Hematopoietic multipotent progenitor cell treated with erythropoietin and hydrocortisone succinate and interleukin-3 and kit ligand, for 17 days (in vitro differentiated cells): ENCODE results near the gene FLT3LG.
"Not testable (repeated sequence)": the region's sequence is repeated elsewhere in the genome, so short reads cannot be mapped to it uniquely, and the experiment has no call there.

Experiments
- DNase-seq: peaks from one replicate; pipeline ENCODE4 v3.0.0-alpha.2; 2015; ENCODE audit warnings: low spot score

The FLT3LG gene

GRCh38 chr19:49461656-49462055 lies 12.4 kb upstream of the FLT3LG start:
- DNase-seq, result no peak

- DNase-seq, result no peak
These were observed 11.5 kb upstream of the FLT3LG start for GRCh38 chr19:49462492-49462891.

GRCh38 chr19:49463960-49464740 lies 9.9 kb upstream of the FLT3LG start:
- no peak for DNase-seq

- DNase-seq, result no peak
These were observed 8.6 kb upstream of the FLT3LG start for GRCh38 chr19:49465371-49465770.

GRCh38 chr19:49468199-49468598 lies 5.8 kb upstream of the FLT3LG start:
- no peak for DNase-seq

- DNase-seq, result peak; percentile 30
These were observed 5.1 kb upstream of the FLT3LG start for GRCh38 chr19:49468746-49469447.

GRCh38 chr19:49469828-49470614 lies 4.0 kb upstream of the FLT3LG start:
- DNase-seq, result peak; percentile 28

- DNase-seq, result no peak
These were observed 3.4 kb upstream of the FLT3LG start for GRCh38 chr19:49470615-49470978.

GRCh38 chr19:49472936-49473335 lies 1.1 kb upstream of the FLT3LG start:
- DNase-seq, result no peak

- DNase-seq, result not testable (repeated sequence)
These were observed 531 bp upstream of the FLT3LG start for GRCh38 chr19:49473501-49473867.

GRCh38 chr19:49474542-49474924 lies 518 bp downstream of the FLT3LG start:
- no peak for DNase-seq

GRCh38 chr19:49475191-49475917 lies 1.3 kb downstream of the FLT3LG start:
- DNase-seq, result no peak

GRCh38 chr19:49475995-49476880 lies 2.2 kb downstream of the FLT3LG start:
- DNase-seq, result peak; percentile 38

- no peak for DNase-seq
These were observed 6.1 kb downstream of the FLT3LG start for GRCh38 chr19:49479975-49480628.

- no peak for DNase-seq
These were observed 7.1 kb downstream of the FLT3LG start for GRCh38 chr19:49481020-49481683.

GRCh38 chr19:49486232-49486631 lies 12.2 kb downstream of the FLT3LG start:
- DNase-seq, result no peak

GRCh38 chr19:49486710-49487276 lies 12.8 kb downstream of the FLT3LG start:
- no peak for DNase-seq

- peak; percentile 100 for DNase-seq
These were observed 13.4 kb downstream of the FLT3LG start, which contains the start of gene RPL13A for GRCh38 chr19:49487277-49488045. Gene RPL13A (plus strand): TSS chr19:49487608. CDS start chr19:49487630, 22 bp downstream.
